HG03097 (cell line): Measurements from ENCODE around the gene ZNF554.
"Not testable (repeated sequence)": the region's sequence is repeated elsewhere in the genome, so short reads cannot be mapped to it uniquely, and the experiment has no call there.

Experiments used
- ATAC-seq: cut with Tn5 transposase; IDR thresholded peaks from one replicate; pipeline ENCODE4 v1.9.1; 2021; ENCODE audit not compliant: unreplicated experiment, low FRiP score

ZNF554 gene

DNA sequence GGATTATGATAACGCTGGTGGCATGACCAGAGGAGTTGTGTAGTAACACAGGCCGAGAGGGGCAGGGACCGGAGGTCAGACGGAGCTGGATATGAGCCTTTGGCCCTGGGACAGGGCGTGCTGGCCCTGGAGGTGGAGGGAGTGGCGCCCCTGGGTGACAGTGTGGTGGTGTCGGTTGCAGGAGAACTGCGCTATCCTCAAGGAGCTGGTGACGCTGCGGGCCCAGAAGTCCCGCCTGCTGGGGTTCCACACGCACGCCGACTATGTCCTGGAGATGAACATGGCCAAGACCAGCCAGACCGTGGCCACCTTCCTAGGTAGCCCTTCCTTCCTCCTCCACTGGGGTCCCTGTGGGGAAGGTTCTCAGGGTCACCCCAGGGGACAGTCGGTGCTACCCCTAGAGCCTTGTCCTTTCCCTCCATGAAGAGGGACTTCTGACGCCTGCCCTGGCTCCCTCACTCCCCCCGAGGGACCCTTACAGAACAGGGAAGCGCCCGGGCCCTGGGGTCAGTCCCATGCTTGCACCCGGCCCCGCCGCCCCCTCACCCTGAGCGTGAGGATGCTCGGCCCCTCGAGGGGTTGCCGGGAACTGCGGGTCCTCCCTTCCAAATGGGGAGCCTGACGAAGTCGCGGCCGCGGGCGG lies 12.8 kb upstream of the ZNF554 start:
- ATAC-seq = no peak

DNA sequence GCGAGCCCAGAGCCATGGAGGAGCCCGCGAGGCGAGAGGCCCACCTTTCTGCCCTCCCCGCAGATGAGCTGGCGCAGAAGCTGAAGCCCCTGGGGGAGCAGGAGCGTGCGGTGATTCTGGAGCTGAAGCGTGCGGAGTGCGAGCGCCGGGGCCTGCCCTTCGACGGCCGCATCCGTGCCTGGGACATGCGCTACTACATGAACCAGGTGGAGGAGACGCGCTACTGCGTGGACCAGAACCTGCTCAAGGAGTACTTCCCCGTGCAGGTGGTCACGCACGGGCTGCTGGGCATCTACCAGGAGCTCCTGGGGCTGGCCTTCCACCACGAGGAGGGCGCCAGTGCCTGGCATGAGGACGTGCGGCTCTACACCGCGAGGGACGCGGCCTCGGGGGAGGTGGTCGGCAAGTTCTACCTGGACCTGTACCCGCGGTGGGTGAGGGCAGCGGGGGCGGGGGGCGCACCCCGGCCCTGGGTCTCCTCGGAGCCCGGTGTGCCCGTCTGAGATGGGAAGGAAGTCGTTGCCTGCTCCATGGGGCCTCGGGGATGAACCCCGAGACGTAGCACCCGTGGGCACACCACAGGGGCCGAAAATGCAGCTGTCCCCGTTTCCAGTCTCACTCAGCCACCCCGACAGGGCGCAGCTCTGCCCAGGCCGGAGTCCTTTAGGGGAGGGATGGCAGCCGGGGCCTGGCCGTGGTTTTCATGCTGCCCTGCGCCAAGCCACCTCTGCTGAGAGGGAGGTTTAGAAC lies 12.1 kb upstream of the ZNF554 start:
- ATAC-seq = no peak

DNA sequence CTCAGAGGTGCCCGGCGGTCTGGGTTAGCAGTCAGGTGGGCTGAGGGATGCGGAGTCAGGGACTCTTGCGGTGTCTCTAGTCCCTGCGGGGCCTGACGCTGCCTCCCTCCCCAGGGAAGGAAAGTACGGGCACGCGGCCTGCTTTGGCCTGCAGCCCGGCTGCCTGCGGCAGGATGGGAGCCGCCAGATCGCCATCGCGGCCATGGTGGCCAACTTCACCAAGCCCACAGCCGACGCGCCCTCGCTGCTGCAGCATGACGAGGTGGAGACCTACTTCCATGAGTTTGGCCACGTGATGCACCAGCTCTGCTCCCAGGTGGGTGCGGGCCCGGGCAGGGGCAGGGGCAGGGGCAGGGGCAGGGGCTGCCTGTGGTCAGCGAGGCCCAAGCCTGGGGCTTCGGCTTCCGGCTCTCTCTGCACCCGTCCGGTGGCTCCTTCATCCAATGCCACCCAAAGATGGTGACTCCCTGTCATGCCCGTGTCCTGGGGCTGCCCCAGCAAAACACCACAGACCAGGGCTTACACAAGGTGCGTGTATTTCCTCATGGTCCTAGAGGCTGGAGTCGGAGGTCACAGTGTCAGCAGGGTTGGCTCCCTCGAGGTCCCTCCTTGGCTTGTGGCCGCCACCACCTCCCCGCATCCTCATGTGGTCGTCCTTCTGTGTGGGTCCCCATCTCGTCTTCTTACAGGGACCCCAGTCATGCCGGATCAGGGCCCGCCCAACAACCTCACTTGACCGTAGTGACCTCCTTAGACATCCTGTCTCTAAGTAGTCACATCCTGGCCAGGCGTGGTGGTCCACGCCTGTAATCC lies 11.3 kb upstream of the ZNF554 start:
- no peak for ATAC-seq

DNA sequence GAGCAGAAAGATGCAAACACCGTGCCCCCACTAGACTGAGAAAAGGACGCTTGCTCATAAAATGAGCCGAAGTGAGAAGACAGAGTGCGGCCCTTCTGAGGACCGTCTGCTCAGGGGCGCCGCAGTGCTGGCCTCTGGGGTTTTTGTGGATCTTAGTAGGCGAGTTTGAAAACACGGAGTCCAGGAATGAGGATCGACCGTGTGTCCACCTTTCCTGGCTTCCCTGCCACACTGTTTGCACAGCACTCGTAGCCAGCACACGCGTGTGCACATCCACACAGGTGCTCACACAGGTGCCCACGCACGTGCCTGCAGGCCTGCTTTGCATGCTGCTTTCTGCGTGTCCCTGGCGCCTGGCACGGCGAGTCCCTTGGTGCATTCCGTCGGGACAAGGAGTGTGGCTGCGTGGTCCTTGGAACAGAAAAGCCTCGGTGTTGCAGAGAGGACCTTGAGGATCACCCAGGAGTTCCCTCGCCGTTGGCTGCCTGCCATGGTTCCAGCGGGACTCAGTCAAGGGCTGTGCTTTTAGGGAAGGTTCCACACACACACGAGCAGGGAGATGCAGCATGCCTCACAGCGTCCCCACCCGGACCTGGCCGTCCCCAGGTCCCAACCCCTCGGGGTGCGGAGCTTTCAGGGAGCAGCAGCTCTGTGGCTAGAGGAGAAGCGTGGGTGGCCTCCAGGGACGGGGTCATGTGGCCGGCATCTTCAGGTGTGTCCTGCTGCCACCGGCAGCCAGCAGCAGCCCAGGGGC lies 10.1 kb upstream of the ZNF554 start:
- ATAC-seq = no peak

DNA sequence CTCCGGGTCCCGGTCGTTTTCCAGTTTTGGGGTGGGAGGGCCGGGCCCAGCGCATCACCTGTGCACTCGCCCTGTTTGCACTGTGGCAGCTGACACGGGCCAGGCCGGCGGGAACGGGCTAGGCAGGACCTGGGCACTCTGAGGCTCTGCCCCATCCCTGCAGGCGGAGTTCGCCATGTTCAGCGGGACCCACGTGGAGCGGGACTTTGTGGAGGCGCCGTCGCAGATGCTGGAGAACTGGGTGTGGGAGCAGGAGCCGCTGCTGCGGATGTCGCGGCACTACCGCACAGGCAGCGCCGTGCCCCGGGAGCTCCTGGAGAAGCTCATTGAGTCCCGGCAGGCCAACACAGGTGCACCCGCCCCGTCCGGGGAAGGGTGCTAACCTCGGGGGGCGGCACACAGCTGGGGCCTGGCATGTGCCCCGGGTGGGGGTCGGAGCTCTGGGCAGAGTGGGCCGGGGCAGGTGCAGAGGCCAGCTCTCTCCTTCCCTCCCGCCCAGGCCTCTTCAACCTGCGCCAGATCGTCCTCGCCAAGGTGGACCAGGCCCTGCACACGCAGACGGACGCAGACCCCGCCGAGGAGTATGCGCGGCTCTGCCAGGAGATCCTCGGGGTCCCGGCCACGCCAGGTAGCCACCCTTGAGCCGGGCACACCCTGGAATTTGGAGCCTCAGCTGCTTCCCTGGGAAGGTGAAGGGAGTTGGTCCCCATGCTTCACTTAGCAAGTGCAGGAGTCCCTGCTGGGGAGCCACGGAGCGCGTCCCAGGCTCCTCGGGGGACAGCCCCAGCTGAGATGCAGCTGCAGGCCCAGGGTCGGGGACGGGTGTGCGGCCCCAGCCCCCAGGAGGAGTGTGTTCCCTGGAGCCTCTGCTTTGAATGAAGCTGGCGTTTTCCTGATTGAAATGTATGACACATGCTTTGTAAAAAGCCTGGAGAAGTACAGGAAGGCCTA lies 9.3 kb upstream of the ZNF554 start:
- ATAC-seq = no peak

DNA sequence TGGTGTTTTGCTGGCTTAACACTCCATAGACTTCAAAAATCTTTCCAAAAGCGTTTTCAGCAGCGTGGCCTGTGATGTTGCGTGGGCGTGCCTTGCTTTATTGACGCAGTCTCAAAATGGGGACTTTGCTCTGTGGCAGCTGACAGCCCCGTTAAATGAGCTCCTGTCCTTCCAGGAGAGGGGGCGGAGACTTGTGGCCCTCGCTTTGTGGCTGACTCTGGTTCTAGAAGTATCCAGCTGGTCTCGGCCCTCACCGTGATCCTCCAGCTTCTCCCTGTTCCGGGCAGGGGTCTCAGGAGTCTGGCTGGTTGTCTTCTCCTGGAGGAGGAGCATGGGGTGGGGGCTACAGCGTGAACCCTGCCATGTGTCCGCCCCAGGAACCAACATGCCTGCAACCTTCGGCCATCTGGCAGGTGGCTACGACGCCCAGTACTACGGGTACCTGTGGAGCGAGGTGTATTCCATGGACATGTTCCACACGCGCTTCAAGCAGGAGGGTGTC lies 8.4 kb upstream of the ZNF554 start:
- ATAC-seq = no peak

DNA sequence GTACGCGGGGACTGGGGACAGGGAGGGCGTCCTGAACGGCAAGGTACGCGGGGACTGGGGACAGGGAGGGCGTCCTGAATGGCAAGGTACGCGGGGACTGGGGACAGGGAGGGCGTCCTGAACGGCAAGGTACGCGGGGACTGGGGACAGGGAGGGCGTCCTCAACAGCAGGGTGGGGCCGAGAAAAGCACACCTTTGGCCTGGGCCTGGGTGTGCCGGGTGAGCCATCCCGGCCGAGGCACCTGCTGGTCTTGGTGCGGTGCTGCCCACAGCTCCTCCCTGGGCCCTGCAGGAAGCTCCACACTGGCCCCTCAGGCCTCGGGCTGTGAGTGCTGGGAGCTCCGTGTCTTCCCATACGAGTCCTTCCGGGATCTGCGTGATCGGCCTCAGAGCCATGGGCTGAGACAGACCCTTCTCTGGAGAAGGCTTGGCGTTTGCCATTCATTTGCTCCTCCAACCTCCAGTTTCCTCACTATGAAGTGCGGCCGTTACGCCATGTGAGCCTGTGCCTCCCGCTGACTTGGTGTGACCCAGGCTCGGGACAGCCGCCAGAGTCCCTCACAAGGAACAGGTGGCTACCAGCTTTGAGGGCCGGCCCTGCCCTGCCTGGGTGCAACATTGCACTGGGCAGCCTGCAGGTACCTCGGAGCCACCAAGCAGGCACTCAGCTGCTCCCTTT lies 7.8 kb upstream of the ZNF554 start:
- ATAC-seq = no peak

DNA sequence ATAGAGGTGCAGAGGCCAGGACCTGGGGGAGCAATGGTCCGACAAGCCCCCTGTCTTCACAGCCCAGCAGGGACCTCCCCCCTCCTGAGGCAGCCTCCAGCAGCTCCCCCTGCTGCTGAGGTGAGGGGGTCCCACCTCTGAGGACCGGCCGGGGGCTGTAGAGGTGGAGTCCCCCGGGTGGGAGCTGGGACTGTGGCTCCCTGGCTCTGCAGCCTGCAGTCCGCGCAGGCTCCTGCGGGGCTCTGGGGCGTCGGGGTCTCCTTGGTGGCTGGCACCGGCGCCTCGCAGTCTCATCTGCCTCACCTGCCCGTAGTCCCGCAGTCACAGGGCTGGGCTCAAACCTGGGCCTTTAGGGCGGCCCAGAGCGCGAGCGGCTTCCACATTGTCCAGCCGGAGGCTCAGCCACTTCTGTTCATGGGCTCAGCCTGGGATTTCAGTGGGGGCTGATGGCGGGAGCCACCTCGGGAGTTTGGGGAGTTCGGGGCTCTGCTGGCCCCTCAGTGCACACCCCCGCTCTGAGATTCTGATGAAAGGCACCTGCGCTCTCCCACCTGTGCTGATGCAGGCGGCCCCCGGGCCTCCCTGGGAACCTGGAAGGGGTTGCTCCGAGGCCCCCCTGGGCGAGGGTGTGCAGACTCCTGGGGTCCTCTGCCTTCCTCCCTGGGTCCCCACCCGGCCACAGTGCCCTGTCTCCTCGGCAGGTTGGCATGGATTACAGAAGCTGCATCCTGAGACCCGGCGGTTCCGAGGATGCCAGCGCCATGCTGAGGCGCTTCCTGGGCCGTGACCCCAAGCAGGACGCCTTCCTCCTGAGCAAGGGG lies 7.0 kb upstream of the ZNF554 start:
- no peak for ATAC-seq

DNA sequence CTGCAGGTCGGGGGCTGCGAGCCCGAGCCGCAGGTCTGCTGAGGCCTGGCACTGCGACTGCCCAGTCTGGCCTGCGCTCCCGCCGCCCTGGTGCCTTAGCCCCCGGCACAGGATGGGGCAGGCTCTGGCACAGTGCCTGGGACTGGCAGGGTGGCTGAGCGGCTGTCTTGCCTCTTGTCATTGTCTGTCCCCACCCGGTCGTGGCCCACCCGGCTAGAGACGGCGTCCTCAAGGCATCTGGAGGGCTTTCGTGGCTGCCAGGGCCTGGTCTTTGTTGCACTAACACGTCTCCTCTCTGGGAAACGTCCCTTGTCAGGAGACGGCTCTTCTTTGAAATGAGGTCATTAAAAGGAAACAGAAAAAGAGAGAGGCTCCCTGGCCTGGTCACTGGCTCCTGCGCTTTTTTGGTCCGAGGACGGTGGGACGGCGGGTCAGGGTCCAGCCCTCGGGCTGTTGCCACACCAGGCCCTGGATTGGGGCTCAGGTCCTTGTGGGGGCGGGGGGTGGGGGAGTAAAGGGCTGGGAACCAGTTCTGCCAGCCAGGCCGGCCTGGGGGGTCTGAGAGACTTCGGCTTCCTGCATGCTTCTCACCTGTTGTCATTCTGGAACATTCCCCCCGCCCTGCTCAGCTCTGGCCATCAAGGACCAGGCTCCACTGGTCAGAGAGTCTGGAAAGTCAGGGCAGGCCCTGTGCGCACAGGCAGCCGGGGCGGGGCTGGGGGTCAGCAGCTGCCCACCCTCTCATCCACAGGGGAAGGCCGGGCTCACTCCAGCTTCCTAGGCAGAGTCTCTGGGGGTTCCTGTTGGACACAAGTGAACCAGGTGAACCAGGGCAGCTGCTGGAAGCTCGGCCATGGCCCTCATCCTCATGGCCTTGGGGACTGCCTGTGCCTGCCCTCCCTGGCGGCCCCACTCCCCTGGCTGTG lies 6.2 kb upstream of the ZNF554 start:
- no peak for ATAC-seq

DNA sequence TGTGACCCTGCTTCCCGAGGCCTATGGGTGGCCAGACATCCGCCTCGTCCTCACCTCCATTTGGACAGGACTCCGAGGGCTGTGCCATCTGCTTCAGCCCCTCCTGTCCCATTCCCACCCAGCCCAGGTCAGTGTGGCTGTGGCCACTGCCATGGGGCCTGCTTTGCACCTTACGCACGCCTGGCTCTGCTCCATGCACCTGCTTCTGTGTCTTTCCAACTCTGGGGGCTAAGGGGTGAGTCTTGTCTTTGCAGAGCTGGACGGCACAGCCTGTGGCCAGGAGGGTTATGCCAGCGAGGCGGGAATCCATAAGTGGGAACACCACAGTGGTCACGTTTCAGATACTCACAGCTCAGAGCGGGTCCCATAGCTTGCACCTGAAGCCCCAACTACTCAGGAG lies 5.2 kb upstream of the ZNF554 start:
- ATAC-seq = no peak

DNA sequence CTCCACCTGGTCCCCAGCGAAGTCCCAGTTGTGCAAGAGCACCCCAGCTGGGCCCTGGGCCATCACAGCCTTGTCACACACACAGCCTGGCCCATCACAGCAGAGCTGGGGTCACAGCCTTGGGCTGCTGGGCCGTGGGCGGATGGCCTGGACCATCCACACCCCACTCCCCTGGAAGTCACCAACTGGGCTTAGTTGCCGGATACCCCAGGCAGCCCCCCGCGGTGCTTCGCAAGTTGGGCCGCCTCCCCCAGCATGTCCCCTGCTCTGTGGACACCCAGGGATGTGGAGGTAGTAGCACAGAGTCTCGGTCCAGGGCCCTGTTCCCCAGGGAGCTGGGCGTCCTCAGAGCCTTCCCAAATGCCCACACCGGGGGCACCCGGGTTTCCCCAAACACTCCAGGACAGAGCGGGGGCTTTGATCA lies 4.5 kb upstream of the ZNF554 start:
- ATAC-seq = no peak

DNA sequence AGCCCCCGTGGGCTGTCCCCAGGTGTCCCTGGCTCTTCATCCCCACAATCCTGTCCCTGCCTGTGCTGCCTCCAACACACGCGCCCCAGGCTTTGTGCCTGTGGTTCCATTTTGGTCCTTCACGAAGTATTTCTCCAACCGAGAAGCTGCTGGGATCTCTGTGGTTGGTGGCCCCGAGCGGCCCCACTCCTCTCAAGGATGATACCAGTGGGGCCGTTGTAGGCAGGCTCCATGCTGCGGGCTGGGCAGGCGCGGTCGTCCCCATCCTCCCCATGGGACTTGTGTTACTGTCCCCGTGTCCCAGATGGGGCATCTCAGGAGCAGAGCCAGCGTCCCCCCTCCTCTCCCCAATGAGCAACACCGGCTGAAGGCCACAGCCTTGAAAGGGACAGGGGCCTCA lies 3.7 kb upstream of the ZNF554 start:
- ATAC-seq = no peak

DNA sequence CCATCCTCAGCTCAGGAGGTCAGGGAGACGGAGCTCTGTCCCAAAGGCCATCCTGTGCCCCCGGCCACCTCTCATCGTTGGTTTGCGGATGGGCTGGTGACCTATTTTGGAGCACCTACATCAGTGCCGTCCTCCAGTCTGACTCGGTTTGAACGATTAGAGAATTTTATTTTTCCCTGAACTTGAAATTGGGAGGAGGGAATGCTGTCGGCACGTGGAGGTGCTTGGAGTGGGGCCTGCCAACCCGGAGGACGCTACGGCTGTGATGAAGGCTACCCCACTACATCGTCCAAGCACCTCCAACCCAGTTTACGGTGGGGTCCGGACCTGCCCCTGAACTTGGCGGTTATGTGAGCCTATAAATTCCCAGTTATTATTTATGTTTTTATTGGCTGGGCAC lies 3.0 kb upstream of the ZNF554 start:
- no peak for ATAC-seq

DNA sequence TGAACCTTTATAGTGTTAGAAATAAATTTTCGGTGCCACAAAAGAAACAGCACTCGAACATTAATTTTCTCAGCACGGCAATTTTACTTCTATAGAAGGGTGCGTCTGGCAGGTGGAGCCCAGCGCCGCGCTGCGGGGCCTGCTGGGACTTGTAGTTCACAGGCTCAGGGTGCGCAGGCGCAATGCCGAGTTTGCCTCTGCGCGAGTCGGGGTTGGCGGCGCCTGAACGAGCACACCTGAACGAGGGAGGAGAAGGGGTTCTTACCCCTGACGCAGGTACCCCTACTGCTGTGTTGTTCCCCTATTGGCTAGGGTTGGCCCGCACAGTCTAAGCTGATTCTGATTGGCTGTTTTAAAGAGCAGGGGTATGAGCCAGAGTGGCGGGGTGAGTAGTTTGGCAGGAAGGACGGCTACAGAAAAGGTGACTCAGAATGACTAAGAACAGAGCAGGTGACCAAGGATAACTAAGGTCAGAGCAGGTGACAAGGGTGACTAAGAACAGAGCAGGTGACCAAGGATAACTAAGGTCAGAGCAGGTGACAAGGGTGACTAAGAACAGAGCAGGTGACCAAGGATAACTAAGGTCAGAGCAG lies 2.3 kb upstream of the ZNF554 start:
- ATAC-seq = not testable (repeated sequence)

DNA sequence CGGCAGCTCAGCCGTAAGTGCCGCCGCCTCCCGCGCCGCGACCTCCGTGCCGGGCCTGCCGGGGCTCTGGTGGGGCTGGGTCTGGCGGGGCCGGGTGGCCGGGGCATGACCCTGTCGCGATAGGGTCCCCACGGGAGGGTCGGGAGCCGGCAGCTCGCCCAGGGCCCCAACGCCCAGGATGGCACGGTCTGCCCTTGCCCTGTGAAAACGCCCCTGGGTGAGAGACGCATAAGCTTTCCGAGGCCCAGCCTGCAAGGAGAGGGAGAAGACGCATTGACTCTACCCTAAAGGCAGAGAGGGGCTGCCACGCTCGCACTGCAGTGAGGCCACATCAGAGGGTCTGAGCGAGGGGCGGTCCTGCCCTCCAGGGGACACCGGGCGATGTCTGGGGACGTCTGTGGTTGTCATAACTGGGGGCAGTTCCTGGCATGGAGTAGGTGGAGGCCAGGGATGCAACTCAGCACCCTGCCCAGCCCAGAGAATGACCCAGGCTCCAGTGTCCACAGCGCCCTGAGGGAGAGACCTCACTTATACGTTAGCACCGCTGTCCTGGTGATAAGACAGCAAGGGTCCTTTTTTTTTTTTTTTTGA lies 539 bp downstream of the ZNF554 start:
- peak; percentile 31 for ATAC-seq

DNA sequence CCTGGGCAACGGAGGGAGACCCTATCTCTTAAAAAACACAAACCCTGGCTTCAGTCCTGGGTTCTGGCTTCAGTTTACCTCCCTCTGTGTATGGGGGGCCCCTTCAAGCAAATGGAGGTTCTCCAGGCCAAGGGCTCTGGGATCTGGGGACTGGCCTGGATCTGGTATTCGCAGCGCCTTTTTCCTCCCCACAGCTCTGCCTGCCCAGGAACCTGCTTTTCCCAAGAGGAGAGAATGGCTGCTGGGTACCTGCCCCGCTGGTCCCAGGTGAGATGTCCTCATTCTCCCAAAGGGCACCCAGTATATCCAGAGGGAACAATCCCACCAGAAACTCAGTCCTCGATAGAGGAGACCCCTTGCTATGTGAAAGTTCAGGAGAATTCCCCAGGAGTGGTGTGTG lies 3.2 kb downstream of the ZNF554 start:
- ATAC-seq = no peak
